ENCODE results near the gene NKIRAS1. TPM values are rescaled to one million over a fixed set of nuclear protein-coding genes. Genes with fewer than 3 reads are reported as not detected.
A peak's percentile ranks its signal among the peaks of the same experiment; 100 is the strongest.

NKIRAS1 gene
- total RNA-seq, 1 experiment from 2014 or later, result 23.0 TPM

DNA sequence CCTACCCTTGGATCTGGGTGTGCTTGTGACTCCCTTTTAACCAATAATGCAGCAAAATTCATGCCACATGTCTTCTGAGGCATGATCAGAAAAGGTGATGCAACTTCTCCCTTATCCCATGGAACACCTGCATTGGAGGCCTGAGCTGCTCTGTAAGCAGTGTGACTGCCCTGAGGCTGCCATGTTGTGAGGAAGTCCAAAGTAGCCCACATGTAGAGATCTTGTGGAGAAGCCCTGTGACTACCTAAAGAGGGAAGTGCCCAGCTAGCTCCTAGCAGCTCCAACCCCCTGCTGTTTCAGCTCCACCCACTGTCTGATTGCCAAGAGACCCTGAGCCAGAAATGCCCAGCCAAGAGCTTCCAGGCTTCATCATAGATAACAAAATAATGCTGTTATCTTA lies 21.9 kb upstream of the NKIRAS1 start:
- Histone ChIP-seq H3K27ac (ENCODE audit: low read depth, low read length, poor library complexity, severe bottlenecking) (no peak overlapping the region), H3K27me3 (replicated peaks; ENCODE audit: insufficient read depth, low read depth, low read length, poor library complexity) (no peaks in the 10 kb centered on the region), H3K36me3 (ENCODE audit: insufficient read depth, low read length, poor library complexity, severe bottlenecking) (no peaks in the 10 kb centered on the region), H3K9me3 (ENCODE audit: low read depth, low read length, poor library complexity, severe bottlenecking) (no peaks in the 10 kb centered on the region), H3K4me1 (ENCODE audit: insufficient read depth, low read length, poor library complexity, severe bottlenecking) (no peaks in the 10 kb centered on the region), H3K4me3 (ENCODE audit: low read depth, low read length, poor library complexity, severe bottlenecking) (no peak overlapping the region)
- no TSS peak for BruUV-seq (replicated peaks)
- intact Hi-C loops (cut with micrococcal nuclease; ENCODE audit: unreplicated experiment), result no loop called here
- POLR2A ChIA-PET (ENCODE audit: low non-redundant PET), result no interaction called here
- no peak for TF ChIP-seq EZH2 (IDR thresholded peaks at IDR 0.05; ENCODE audit: borderline replicate concordance, low read depth, low read length, poor library complexity, severe bottlenecking)
- TF ChIP-seq, protein P1, sequence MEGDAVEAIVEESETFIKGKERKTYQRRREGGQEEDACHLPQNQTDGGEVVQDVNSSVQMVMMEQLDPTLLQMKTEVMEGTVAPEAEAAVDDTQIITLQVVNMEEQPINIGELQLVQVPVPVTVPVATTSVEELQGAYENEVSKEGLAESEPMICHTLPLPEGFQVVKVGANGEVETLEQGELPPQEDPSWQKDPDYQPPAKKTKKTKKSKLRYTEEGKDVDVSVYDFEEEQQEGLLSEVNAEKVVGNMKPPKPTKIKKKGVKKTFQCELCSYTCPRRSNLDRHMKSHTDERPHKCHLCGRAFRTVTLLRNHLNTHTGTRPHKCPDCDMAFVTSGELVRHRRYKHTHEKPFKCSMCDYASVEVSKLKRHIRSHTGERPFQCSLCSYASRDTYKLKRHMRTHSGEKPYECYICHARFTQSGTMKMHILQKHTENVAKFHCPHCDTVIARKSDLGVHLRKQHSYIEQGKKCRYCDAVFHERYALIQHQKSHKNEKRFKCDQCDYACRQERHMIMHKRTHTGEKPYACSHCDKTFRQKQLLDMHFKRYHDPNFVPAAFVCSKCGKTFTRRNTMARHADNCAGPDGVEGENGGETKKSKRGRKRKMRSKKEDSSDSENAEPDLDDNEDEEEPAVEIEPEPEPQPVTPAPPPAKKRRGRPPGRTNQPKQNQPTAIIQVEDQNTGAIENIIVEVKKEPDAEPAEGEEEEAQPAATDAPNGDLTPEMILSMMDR (conservative IDR thresholded peaks at IDR 0.05; ENCODE audit: low read depth, low read length), result no peak
- DNase-seq (ENCODE audit: low spot score), result peak; percentile 38
- CTCF ChIA-PET, result no interaction called here

DNA sequence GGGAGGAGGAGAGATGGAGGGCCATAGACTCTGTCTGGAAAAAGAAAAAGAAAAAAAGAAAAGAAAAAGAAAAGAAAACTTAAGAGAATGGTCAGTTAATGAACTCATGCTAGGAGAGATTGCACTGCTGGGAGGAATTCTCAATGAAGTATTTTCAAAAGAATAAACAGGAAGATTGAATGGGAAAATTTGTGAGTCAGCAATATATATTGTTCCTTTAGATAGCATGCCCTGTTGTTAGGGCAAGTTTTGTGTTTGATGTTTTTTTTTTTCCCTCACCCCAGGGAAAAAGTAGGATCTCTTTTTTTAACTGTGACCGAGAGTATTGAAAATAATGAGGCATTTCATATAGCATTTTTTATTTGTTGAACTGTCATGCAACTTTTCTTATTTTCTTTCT lies 20.5 kb upstream of the NKIRAS1 start:
- CTCF ChIA-PET, result no interaction called here
- H3K9me3 ChIP-seq (ENCODE audit: low read depth, low read length, poor library complexity, severe bottlenecking), result no peaks in the 10 kb centered on the region
- DNase-seq (ENCODE audit: low spot score), result no peak
- H3K27ac ChIP-seq (ENCODE audit: low read depth, low read length, poor library complexity, severe bottlenecking), result no peak overlapping the region
- BruUV-seq (replicated peaks), result no TSS peak
- TF ChIP-seq EZH2 (IDR thresholded peaks at IDR 0.05; ENCODE audit: borderline replicate concordance, low read depth, low read length, poor library complexity, severe bottlenecking), result no peak
- TF ChIP-seq, protein P1 (conservative IDR thresholded peaks at IDR 0.05; ENCODE audit: low read depth, low read length), result no peak
- no peaks in the 10 kb centered on the region for H3K4me1 ChIP-seq (ENCODE audit: insufficient read depth, low read length, poor library complexity, severe bottlenecking)
- POLR2A ChIA-PET (ENCODE audit: low non-redundant PET), result no interaction called here
- H3K36me3 ChIP-seq (ENCODE audit: insufficient read depth, low read length, poor library complexity, severe bottlenecking), result no peaks in the 10 kb centered on the region
- no peak overlapping the region for H3K4me3 ChIP-seq (ENCODE audit: low read depth, low read length, poor library complexity, severe bottlenecking)
- intact Hi-C loops (cut with micrococcal nuclease; ENCODE audit: unreplicated experiment), result no loop called here
- no peaks in the 10 kb centered on the region for H3K27me3 ChIP-seq (replicated peaks; ENCODE audit: insufficient read depth, low read depth, low read length, poor library complexity)

DNA sequence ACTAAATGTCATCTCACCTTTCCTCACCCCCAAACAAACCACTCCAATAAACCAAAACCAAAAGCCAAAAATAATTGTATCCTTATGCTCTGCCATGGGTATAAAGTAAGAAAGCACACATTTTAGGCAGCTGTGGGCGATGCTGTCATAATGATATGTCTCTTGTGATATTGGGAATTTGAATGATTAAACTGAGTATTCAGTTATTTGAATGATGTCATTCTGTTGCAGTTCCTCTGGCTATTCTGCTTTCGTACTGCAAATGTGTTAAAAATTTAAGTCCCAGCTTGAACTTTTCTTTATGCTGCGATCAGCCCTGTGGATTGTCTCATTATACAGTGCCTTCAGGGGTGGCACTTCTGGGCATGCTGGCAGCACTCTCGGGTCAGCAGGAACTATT lies 17.5 kb upstream of the NKIRAS1 start:
- intact Hi-C loops (cut with micrococcal nuclease; ENCODE audit: unreplicated experiment), result no loop called here
- TF ChIP-seq, protein P1 (conservative IDR thresholded peaks at IDR 0.05; ENCODE audit: low read depth, low read length), result no peak
- Histone ChIP-seq H3K27me3 (replicated peaks; ENCODE audit: insufficient read depth, low read depth, low read length, poor library complexity) (no peaks in the 10 kb centered on the region), H3K9me3 (ENCODE audit: low read depth, low read length, poor library complexity, severe bottlenecking) (no peaks in the 10 kb centered on the region), H3K4me1 (ENCODE audit: insufficient read depth, low read length, poor library complexity, severe bottlenecking) (no peaks in the 10 kb centered on the region), H3K36me3 (ENCODE audit: insufficient read depth, low read length, poor library complexity, severe bottlenecking) (no peaks in the 10 kb centered on the region), H3K27ac (ENCODE audit: low read depth, low read length, poor library complexity, severe bottlenecking) (no peak overlapping the region), H3K4me3 (ENCODE audit: low read depth, low read length, poor library complexity, severe bottlenecking) (no peak overlapping the region)
- BruUV-seq (replicated peaks), result no TSS peak
- ChIA-PET CTCF (no interaction called here), POLR2A (ENCODE audit: low non-redundant PET) (no interaction called here)
- no peak for DNase-seq (ENCODE audit: low spot score)
